Fibroblast of skin of abdomen (primary cell): ENCODE data around the gene MFNG.
A peak's percentile ranks its signal among the peaks of the same experiment; 100 is the strongest.

Experiments used
- DNase-seq: peaks from one replicate; pipeline ENCODE4 v3.0.0-alpha.2; 2013

MFNG gene

DNA sequence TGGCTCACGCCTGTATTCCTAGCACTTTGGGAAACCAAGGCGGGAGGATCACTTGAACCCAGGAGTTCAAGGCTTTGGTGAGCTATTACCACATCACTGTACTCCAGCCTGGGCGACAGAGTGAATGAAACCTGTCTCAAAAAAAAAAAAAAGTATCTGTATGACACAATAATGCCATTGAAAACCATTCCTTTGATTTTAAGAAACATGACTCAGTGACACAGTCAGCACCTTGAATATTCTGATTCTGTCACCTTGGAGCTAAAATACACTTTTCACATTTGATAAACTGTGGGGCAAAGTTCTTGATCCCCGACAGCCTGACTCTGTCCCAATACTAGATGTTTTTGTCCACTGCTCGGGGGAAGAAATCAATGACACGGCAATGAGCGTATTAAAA, 42.2 kb downstream of the MFNG start:
- DNase-seq: no peak

- DNase-seq: no peak
Measured at GRCh38 chr22:37443086-37443485, 43.1 kb downstream of the MFNG start.

DNA sequence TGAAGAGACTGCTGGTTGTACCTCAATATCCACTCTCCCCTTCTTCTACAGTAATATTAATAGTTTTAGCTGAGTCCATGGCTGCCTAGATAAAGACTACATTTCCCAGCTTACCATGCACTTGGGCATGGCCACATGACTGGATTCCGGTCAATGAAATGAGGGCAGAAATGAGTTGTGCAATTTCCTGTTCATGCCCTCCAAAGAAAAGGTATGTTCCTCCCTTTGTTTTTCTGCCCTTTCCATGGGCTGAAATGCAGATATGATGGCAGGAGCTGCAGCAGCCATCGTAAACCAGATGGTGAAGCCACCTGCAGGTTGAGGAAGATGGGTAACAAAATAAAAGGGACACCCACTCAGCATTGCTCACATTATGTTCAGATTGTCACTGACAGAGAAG, 43.6 kb downstream of the MFNG start:
- peak; percentile 25 for DNase-seq

DNA sequence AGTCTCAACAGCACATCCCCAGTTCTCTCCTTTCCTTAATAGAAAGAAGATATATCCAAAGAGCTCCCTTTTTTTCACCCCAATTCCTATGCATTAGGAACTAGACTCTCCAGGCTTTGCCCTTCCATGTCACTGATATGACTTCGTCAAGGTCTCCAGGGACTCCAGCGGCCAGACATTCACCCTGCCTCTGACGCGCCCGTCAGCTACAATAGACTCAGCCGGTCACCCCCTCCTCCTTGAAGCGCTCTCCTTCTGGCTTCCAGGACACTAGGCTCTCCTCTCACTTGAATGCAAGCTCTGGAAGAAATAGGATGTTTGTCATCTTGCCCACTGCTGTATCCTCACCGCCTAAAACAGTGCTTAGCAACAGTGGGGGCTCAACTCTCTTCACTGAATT, 44.0 kb downstream of the MFNG start:
- DNase-seq: no peak

- DNase-seq: no peak
Measured at GRCh38 chr22:37440875-37441274, 45.3 kb downstream of the MFNG start.

GRCh38 chr22:37439347-37439746, 46.8 kb downstream of the MFNG start:
- no peak for DNase-seq

DNA sequence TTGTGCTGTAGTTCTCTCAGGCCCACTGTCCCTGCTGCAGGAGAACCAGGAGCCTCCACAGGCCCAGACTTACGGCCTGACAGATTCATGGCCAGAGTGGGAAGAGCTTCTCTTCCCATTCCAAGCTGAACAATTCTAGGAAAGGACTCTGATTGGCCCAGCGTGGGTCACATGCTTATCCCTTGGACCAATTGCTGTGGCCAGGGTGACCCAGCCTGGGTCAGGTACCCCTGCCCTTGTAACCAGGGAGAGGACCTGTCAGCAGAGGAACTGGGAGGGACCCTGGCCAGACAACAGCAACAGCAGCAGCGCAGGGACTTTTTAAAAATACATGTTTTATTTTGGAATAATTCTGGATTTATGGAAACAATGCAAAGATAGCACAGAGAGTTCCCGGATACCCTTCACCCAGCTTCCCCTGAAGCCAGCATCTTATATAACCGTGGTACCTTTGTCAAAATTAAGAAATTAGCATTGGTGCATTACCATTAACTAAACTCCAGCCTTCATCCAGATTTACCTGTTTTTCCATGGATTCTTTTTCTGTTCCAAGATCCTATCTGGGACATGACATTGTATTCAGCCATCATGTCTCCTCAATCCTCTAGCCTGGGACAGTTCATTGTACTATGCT, 50.1 kb downstream of the MFNG start:
- no peak for DNase-seq

DNA sequence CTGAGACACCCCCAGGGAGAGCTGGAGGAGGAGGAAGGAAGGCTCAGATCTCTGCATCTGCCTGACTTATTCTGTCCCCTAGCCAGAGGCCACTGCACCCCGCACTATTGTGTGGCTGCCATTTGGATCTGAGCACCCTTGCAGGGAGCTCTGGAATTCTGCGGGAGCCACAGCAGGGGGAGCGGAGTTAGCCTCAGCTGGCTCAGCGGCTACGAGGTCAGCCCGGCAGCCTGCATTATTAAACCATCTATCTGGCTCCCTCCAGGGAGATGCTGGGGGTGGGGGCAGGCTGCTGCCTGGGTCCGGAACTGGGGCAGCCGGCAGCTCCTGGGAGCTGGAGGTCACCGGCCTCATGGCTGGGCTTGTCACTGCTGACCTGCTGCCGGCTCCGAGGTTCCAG, 52.4 kb downstream of the MFNG start:
- no peak for DNase-seq

DNA sequence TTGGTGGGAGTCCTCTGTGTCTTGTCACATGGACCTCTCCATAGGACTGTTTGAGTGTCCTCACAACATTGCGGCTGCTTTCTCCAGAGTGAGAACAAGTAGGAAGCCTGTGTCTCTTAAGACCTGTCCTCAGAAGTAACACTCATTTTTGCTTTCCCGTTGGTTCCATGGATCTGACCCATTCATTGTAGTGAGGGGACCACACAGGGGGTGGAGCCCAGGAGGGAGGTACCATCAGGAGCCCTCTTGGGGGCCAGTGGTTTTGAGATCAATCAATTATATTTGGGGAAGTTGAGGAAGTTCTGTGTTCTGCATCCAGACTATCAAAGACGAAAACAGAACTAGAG, 53.5 kb downstream of the MFNG start:
- DNase-seq: no peak

GRCh38 chr22:37431801-37432707, 54.1 kb downstream of the MFNG start:
- DNase-seq: peak; percentile 100

GRCh38 chr22:37431366-37431765, 54.8 kb downstream of the MFNG start:
- peak; percentile 26 for DNase-seq

DNA sequence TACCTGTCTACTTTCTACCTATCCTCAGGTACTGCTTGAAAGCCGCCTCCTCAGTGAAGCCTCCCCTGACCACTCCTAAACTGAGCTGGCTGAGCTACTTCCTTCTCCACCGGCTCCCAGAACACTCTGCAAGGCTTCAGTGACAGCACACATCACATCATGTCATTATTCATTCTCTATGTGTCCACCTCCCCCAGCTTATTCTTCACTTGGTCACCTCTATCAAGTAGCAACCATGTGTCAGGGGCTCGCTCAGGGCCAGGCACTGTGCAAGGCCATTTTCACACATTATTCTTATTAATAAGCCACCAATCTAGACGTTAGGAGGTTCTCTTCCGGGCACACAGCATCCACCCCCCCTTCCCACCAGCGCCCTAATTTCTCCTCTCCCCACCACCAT, 55.2 kb downstream of the MFNG start:
- DNase-seq: no peak

DNA sequence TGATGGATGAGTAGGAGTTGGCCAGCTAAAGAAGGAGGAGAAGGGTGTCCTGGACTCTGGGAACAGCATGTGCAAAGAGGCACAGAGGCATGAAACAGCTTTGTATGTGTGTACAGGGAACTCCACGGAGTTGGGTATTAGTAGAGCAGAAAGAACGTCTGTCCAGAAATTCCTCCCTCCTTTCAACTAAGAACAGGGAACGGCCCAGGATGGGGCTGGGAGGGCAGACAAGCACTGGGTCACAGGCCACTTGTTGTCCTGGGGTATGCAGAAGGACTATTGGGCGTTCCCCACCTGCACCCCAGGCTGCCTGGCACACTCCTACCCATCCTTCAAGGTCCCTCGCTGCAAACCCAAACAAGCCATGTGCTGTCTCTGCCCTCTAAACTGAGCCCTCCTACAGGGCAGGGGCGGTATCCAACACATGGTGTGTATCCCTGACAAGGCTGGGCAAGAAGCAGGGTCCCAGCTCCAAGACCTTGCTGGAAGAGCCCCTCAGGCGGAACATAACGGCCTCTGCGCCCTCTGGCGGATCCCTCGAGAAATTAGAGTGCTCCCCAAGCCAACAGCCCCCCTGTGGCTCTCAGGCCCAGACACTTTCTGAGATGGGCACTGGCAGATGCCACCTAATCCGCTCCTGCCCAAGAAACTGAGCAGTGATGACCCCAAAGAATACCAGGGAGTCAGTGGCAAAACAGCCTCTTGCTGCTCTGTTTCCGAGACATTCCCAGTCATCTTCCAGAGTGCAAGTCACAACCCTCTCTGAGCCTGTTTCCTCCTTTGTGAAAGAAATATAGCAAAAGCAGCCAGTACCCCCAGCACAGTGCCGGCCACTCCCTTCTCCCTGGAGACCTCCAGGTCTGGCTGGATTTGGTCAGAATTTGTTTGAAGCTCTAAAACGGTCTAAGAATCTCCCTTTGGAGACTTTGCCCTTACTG, 57.3 kb downstream of the MFNG start:
- peak; percentile 53 for DNase-seq

DNA sequence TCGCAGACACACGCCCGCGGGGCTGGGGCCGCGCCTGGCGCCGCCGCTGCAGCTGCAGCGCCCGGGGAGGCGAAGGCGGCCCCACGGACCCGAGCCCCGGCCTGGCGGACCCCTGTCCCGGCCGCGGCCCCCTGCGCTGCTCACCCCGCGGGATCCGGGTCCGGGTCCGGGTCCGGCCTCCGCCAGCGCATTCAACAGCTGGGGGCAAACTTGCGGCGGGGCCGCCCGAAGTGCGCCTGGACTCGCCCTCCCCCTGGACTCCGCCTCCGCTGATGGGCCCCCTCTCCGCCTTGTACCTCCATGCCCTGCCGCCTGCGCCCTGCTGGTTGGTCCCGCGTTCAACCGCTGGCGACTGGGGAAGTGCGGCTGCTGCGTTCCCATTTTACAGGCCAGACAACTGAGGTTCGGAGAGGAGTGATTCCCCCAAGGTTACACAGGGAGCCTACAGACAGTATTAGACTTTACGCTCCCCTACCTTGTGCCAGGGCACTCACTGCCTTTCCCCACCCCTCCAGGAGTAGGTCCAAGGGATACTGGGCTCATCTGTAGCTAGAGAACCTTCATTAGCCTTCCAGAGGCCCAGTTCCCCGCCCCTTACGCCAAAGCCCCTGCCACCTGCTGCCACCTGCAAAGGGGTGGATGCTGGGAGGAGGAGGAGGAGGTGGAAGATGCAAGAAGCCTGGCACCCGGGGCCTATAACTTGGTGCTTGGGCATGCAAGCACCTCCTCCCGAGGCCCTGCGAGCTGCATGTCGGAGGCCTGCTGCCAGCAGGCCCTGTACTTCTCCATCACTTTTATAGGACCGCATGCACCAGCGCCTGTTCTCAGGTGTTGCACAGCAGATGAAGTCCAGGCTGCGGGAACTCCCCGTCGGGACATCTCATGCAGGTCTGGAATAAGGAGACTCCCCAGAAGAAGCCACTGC, 58.2 kb downstream of the MFNG start:
- no peak for DNase-seq

DNA sequence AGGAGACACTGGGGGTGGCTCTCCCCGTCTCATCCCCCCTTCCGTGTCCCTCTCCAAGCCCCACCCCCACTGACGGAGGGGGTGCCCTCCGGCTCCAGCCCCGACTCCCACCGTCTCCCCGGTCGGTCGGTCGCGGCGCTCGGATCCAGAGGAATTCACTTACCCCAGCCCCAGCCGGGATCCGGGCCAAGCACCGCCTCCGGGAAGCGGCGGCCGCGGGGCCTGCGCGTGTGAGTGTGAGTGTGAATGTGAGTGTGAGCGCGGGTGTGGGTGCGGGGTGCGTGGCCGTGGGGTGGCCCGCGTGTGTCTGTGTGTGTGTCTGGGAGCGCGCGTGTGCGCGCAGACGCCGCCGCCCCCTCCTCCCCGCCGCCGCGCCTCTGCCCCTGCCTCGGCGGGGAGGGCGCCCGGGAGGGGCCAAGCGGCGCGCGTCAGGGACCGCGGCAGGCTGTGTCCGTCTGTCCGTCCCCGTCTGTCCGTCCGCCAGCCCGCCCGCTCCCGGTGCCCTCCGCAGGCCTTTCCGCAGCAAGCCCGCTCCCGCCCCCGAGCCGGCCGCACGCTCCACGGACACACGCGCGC, 59.0 kb downstream of the MFNG start, which contains the start of gene ELFN2:
Gene ELFN2, minus strand, starts transcription at position 345 of the 576 bp plus-strand sequence. CDS start 51,945 bp downstream, outside the sequence.
- DNase-seq: peak; percentile 45

DNA sequence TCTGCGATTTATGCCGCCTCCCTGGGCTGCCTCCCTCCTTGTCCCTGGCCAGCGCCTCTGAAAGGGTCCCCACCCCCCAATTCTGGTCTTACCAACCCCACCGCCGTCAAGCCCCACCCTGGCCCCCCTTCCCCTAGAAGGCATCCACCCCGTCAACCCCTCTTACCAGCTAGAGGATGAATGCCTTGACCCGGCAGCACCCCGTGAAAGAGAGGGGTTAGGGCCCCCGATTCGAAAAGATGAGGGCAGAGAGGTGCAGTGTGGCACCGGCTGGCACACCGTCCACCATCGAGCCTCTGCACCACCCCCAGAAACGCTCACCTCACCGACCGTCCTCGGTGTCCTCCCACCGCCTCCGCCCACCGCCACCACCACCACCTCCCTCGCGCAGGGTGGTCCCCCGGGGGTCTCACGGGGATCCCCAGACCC, 59.5 kb downstream of the MFNG start:
- no peak for DNase-seq

DNA sequence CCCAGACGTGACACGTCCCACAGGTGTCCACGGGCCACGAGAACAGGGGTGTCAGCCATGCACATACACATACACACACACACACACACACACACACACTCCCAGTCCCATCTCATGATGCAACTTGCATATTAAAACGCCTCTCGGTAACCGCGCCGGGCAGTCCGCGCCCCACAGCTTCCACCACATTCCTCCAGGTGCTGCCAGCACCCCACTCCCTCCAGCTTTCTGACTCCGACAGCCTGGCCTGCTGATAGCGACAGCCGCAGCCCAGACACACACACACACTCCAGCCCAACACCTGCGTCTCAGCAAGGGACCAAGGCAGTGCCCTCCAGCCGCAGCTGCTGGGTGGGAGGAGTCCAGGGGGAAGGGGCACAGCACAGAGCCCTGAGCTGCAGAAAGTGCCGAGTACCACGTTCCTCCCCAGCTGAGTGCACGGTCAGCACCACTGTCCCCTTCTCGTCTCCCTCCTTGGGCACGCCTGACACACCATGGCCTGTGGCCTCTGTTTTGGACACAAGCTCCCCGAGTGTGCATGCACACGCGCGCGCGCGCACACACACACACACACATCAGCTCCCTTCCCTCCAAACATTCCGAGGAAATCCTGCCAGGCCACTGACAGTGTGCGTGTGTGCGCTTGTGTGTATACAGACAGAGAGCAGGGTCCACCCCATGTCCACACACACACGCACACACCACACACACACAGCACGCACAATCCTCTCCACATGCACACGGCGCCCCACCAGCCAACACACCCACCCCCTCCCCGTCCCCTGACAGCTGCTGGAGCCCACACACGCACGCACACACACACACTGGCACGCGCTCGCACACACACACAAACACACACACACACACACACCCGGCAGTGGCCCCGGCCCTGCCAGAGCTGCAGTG, 60.1 kb downstream of the MFNG start:
- peak; percentile 40 for DNase-seq

DNA sequence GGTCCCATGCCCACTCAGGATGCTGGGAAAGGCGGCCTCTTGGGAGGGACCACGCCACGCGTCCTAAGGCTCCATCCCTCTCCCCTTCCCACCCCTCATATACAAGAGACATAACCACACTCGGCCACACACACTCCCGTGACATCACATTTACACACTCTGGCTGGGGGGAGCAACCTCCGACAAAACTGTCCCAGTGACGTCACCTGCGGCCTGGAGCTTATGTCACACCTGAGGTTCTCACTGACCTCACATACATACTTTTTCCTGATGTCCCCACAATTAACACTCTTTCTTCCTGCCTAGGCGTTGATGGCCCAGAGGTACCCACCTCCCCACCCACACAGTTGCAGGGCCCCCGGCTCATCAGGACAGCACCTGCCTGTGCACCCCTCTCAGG, 60.8 kb downstream of the MFNG start:
- DNase-seq: no peak

- DNase-seq: no peak
Measured at GRCh38 chr22:37423283-37423682, 62.9 kb downstream of the MFNG start.

DNA sequence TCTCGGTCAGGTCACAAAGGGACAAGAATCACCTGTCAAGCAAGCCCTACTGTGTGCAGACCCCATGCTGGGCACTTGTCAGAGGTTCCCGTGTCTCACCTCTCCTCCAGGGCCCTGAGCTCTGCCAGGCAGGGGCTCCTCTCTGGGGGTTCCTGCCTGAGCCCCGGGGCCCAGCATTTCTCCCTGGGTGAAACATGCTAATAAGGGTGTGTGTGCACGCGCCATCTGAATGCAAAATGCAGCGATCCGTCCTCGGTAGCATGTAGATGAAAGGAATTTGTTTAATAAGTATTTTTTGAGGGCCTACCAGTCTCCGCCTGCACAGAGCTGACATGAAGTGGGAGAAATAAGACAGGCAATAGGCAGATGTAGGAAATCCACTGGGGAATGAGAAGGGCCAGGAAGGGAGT, 64.7 kb downstream of the MFNG start:
- no peak for DNase-seq
